AG09309 (cell line): ENCODE measurements around the gene NUTM1.
"Not testable (repeated sequence)": the region's sequence is repeated elsewhere in the genome, so short reads cannot be mapped to it uniquely, and the experiment has no call there.

Experiments used
- DNase-seq: peaks from one replicate; pipeline ENCODE4 v3.0.0-alpha.2; 2010; ENCODE audit warnings: low read depth
- H3K4me3 ChIP-seq: 2 replicates; pipeline ENCODE4 v1.5.1; 2011; ENCODE audit warnings: mild to moderate bottlenecking, low read depth, low read length, moderate library complexity; ENCODE audit not compliant: control insufficient read depth

NUTM1 gene

DNA sequence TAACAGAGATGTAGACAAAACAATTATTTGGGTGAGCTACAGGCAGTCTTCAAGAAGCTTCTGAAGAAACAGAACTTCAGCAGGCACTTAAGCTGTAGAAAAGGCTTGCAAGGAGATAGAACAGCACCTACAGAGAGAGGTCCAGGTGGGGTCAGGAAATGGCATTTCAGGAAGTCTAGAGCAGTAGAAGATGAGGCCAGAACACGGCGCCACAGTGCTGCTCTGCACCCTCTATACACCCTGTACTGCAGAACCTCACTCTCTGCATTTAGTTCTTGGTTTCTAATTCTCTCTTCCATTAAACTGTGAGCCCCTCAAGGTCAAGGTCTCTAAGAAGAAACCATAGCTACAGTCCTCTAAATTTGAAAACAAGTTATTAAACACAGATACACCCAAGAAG is 49.9 kb downstream of the NUTM1 start:
- not testable (repeated sequence) for DNase-seq, H3K4me3 ChIP-seq

DNA sequence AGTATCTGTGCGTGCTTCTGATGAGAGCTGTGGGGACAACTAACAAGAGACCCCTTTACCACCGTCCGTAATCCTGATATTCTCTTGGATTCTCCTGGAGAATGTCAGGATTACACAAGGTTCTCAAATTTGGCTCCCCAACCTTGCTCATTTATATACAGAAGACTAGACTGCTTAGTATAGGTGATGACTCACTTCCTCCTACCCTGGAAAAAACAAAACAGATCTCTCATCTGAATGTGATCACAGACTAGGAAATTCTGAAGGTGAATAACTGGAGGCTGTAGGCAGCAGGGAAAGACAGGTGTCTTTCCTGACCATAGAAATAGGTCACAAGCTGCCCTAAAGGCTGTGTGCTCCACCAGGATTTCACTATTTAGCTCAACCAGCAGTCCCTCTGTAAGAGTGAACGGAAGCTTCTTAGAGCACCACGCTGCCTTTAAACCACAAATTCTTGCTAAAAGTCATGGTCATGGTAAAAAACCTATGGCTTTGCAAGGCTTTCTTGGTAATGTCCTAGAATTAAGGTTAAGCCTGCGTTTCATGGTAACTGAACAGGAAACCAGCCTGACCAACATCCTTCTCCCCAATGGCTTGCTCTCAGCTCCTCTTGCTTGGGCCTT is 54.6 kb downstream of the NUTM1 start:
- not testable (repeated sequence) for H3K4me3 ChIP-seq

DNA sequence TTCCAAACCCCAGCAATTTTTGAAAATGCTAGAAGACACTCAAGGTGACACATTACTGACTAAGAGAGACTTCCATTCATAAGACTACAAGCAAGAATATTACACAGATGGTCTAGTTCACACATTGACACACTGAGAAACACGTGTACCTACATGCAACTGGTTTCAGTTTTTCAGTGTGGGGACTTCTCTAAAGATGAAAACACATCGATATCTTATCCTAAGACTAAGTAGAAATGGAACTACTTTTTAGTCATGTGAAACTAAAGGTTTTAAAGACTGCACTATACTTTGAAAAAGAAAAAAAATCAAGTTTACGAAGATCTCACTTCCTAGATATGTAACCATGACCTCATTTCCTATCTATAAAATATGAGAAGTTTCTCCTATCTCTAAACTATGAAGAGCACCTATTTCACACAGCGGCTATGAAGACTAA is 60.1 kb downstream of the NUTM1 start:
- DNase-seq, result not testable (repeated sequence)

More for the DNA sequence above, 54.6 kb downstream of the NUTM1 start:
- DNase-seq, result not testable (repeated sequence)

DNA sequence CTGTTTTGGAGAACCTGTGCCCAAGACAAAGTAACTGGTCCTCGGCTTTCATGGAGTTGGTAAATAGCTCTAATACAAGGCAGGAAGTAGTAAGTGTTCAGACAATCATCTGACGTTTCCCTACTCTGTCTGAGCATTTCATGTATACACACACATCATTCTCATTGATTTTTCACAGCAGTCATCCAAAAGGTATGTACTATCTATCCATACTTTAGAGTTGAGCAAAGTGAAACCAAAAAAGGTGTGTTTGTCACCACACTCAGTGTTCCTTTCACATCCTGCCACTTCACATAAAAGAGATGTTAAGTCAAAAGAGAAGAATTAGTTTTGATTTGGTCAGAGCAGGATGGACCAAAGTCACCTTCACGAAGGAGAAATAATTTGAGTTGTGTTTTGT is 60.8 kb downstream of the NUTM1 start:
- DNase-seq, H3K4me3 ChIP-seq: not testable (repeated sequence)

More for the DNA sequence above, 60.1 kb downstream of the NUTM1 start:
- not testable (repeated sequence) for H3K4me3 ChIP-seq
